Stimulated activated CD4-positive, alpha-beta T cell treated with anti-CD3 and anti-CD28 coated beads, TNF-alpha, amount 100 ng/mL, for 24 hours (primary cell): ENCODE measurements around the gene ATP8A2.

Experiments used
- DNase-seq, 3 experiments: peaks; one replicate each; pipeline ENCODE4 v3.0.0-alpha.2; 2020; ENCODE audit warnings: low read depth in 3 of 3

The ATP8A2 gene

GRCh38 chr13:25380741-25381324 is 9.1 kb downstream of the ATP8A2 start:
- DNase-seq: no peak

- DNase-seq: no peak
Measured at GRCh38 chr13:25384758-25385410, 13.1 kb downstream of the ATP8A2 start.

- no peak for DNase-seq
Measured at GRCh38 chr13:25391932-25392331, 20.2 kb downstream of the ATP8A2 start.

GRCh38 chr13:25394402-25395060 is 22.8 kb downstream of the ATP8A2 start:
- no peak for DNase-seq

GRCh38 chr13:25397763-25398162 is 26.0 kb downstream of the ATP8A2 start:
- DNase-seq: no peak

- no peak for DNase-seq
Measured at GRCh38 chr13:25400925-25401324, 29.2 kb downstream of the ATP8A2 start.

- DNase-seq: no peak
Measured at GRCh38 chr13:25401958-25402357, 30.2 kb downstream of the ATP8A2 start.

- no peak for DNase-seq
Measured at GRCh38 chr13:25406377-25406776, 34.6 kb downstream of the ATP8A2 start.

- no peak for DNase-seq
Measured at GRCh38 chr13:25409938-25410337, 38.2 kb downstream of the ATP8A2 start.

- no peak for DNase-seq
Measured at GRCh38 chr13:25415241-25415640, 43.5 kb downstream of the ATP8A2 start.

- no peak for DNase-seq
Measured at GRCh38 chr13:25417535-25417934, 45.8 kb downstream of the ATP8A2 start.

GRCh38 chr13:25420161-25420560 is 48.4 kb downstream of the ATP8A2 start:
- no peak for DNase-seq

- no peak for DNase-seq
Measured at GRCh38 chr13:25421612-25422011, 49.8 kb downstream of the ATP8A2 start.

GRCh38 chr13:25422153-25422552 is 50.4 kb downstream of the ATP8A2 start:
- no peak for DNase-seq

- DNase-seq: no peak
Measured at GRCh38 chr13:25423831-25424230, 52.1 kb downstream of the ATP8A2 start.

- no peak for DNase-seq
Measured at GRCh38 chr13:25429466-25429865, 57.7 kb downstream of the ATP8A2 start.

GRCh38 chr13:25432691-25433090 is 60.9 kb downstream of the ATP8A2 start:
- no peak for DNase-seq

GRCh38 chr13:25440061-25440460 is 68.3 kb downstream of the ATP8A2 start:
- no peak for DNase-seq

GRCh38 chr13:25446261-25446660 is 74.5 kb downstream of the ATP8A2 start:
- DNase-seq: no peak

GRCh38 chr13:25447396-25447795 is 75.6 kb downstream of the ATP8A2 start:
- no peak for DNase-seq

GRCh38 chr13:25453850-25454365 is 82.1 kb downstream of the ATP8A2 start:
- no peak for DNase-seq

- no peak for DNase-seq
Measured at GRCh38 chr13:25455146-25455545, 83.4 kb downstream of the ATP8A2 start.

- no peak for DNase-seq
Measured at GRCh38 chr13:25457566-25457965, 85.8 kb downstream of the ATP8A2 start.
